GM12801 (cell line): ENCODE data around the gene TEX22.

Experiments used
- TF ChIP-seq, protein P1 (sequence below): IDR thresholded peaks from one replicate; pipeline ENCODE4 v1.5.1; 2011; ENCODE audit warnings: control low read depth; ENCODE audit not compliant: insufficient read length; ENCODE audit errors: extremely low read depth

TEX22 gene

GRCh38 chr14:105388110-105388951 is 10.0 kb upstream of the TEX22 start:
- TF ChIP-seq, protein P1, sequence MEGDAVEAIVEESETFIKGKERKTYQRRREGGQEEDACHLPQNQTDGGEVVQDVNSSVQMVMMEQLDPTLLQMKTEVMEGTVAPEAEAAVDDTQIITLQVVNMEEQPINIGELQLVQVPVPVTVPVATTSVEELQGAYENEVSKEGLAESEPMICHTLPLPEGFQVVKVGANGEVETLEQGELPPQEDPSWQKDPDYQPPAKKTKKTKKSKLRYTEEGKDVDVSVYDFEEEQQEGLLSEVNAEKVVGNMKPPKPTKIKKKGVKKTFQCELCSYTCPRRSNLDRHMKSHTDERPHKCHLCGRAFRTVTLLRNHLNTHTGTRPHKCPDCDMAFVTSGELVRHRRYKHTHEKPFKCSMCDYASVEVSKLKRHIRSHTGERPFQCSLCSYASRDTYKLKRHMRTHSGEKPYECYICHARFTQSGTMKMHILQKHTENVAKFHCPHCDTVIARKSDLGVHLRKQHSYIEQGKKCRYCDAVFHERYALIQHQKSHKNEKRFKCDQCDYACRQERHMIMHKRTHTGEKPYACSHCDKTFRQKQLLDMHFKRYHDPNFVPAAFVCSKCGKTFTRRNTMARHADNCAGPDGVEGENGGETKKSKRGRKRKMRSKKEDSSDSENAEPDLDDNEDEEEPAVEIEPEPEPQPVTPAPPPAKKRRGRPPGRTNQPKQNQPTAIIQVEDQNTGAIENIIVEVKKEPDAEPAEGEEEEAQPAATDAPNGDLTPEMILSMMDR = no peak

GRCh38 chr14:105388976-105389375 is 9.4 kb upstream of the TEX22 start:
- TF ChIP-seq, protein P1 = no peak

- TF ChIP-seq, protein P1 = no peak
Observed at GRCh38 chr14:105389534-105389933, 8.8 kb upstream of the TEX22 start.

GRCh38 chr14:105389976-105390848 is 8.1 kb upstream of the TEX22 start:
- TF ChIP-seq, protein P1 = no peak

DNA sequence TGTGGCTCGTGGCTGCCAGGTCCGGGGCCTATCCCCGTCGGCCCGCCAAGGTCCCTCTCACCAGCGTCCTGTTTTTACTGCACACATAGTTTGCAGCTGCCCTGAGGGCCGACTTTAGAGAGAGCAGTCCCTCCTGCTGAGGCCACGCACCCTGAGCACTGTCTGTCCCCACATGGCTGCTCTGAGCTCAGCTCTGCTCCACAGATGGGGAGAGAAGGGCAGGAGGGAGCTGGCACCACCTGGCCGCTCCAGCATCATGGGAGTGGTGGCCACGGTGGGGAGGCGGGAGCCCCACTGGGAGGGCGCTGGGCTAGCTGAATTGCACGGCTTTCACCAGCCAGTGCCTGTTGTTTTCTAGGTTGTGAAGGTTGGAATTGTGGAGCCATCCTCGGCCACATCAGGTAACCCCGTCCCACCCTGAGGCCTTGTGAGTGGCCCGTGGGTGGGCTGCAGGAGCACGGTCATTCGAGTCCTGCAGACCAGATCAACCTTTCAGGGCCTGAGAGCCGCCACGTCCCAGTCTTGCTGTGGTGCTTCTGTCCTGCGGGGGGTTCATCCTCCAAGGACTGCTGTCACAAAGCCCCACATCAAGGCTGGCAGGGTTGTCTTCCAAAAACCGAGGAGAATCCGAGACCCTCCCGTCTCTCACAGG is 7.4 kb upstream of the TEX22 start:
- TF ChIP-seq, protein P1 = no peak

GRCh38 chr14:105391541-105391940 is 6.8 kb upstream of the TEX22 start:
- TF ChIP-seq, protein P1 = no peak
